AG09309 (cell line): ENCODE results near the gene TAS1R3.

ENCODE experiments used
- DNase-seq: peaks from one replicate; pipeline ENCODE4 v3.0.0-alpha.2; 2010; ENCODE audit warnings: low read depth
- H3K4me3 ChIP-seq: 2 replicates; pipeline ENCODE4 v1.5.1; 2011; ENCODE audit warnings: mild to moderate bottlenecking, low read depth, low read length, moderate library complexity; ENCODE audit not compliant: control insufficient read depth
- CTCF ChIP-seq: IDR thresholded peaks from 2 replicates; pipeline ENCODE4 v1.5.1; 2011; ENCODE audit warnings: mild to moderate bottlenecking, low read depth, low read length, inconsistent platforms; ENCODE audit not compliant: insufficient read depth, control insufficient read depth; ENCODE audit errors: missing control alignments

Gene TAS1R3

GRCh38 chr1:1355416-1355815 is 24.3 kb downstream of the TAS1R3 start:
- no peak for TF ChIP-seq CTCF
- no peak for DNase-seq
- H3K4me3 ChIP-seq, result peak overlapping the region; percentile 95

- peak overlapping the region; percentile 95 for H3K4me3 ChIP-seq
- DNase-seq, result no peak
- TF ChIP-seq CTCF, result no peak
Observed at GRCh38 chr1:1356166-1356795, 25.2 kb downstream of the TAS1R3 start.

- peak overlapping the region; percentile 95 for H3K4me3 ChIP-seq
- TF ChIP-seq CTCF, result no peak
- no peak for DNase-seq
Observed at GRCh38 chr1:1356796-1357401, 25.8 kb downstream of the TAS1R3 start.

- peak overlapping the region; percentile 95 for H3K4me3 ChIP-seq
- no peak for DNase-seq
Observed at GRCh38 chr1:1357871-1358432, 26.9 kb downstream of the TAS1R3 start.

GRCh38 chr1:1358433-1359271 is 27.6 kb downstream of the TAS1R3 start, which contains the start of gene MXRA8:
Gene MXRA8, minus strand, starts transcription at chr1:1358555. Its CDS starts 51 bp downstream, at chr1:1358504.
- DNase-seq, result peak; percentile 64
- peak within 1 kb of the TSS; percentile 95 for H3K4me3 ChIP-seq
- TF ChIP-seq CTCF, result no peak

More at GRCh38 chr1:1357871-1358432, 26.9 kb downstream of the TAS1R3 start:
- no peak for TF ChIP-seq CTCF

- DNase-seq, result no peak
- no peak for TF ChIP-seq CTCF
- peak overlapping the region; percentile 38 for H3K4me3 ChIP-seq
Observed at GRCh38 chr1:1359308-1359663, 28.2 kb downstream of the TAS1R3 start.
